Uterus (tissue), 4 donors: ENCODE results near the gene TTC29. TPM values are rescaled to one million over a fixed set of nuclear protein-coding genes. Genes with fewer than 3 reads are reported as not detected.

Experiments used
- DNase-seq, 2 donors: peaks; one replicate each; pipeline ENCODE4 v3.0.0-alpha.2; 2019 to 2020
- H3K27ac ChIP-seq, 2 donors: fragments of 200-600 bp; sonication (generic); 1 replicate in 1 of 2; 2 replicates in 1 of 2; pipeline ENCODE4 v1.5.1; 2016 to 2018
- H3K27me3 ChIP-seq, 2 donors: fragments of 200-600 bp; sonication (generic); one replicate each; pipeline ENCODE4 v1.5.1; 2018 to 2019; ENCODE audit warnings: control low read depth in 1 of 2
- H3K36me3 ChIP-seq, 2 donors: fragments of 200-600 bp; sonication (generic); one replicate each; pipeline ENCODE4 v1.5.1; 2019; ENCODE audit warnings: control low read depth in 1 of 2
- H3K4me1 ChIP-seq, 2 donors: fragments of 200-600 bp; sonication (generic); one replicate each; pipeline ENCODE4 v1.5.1; 2018 to 2019; ENCODE audit warnings: control low read depth in 1 of 2
- H3K4me3 ChIP-seq, 2 donors: fragments of 200-600 bp; sonication (generic); 1 replicate in 1 of 2; 2 replicates in 1 of 2; pipeline ENCODE4 v1.5.1; 2018 to 2019; ENCODE audit warnings: mild to moderate bottlenecking in 1 of 2
- H3K9me3 ChIP-seq, 2 donors: fragments of 200-600 bp; sonication (generic); one replicate each; pipeline ENCODE4 v1.5.1; 2019; ENCODE audit warnings: control low read depth in 1 of 2
- POLR2A ChIP-seq, 2 donors: fragments of 450-650 bp; IDR thresholded peaks; one replicate each; pipeline ENCODE4 v1.6.1; 2016; ENCODE audit warnings: antibody characterized with exemption in 2 of 2, mild to moderate bottlenecking in 1 of 2, moderate library complexity in 1 of 2
- intact Hi-C: fragments of 100-400 bp; cut with DNase I; formaldehyde crosslinking; loops from one replicate; pipeline ENCODE4 v1.15.1; 2023; ENCODE audit warnings: low total_unique reads
- total RNA-seq, 4 donors: library from RNA; depleted of rRNA in 3 of 4; stranded (reverse); fragments of >200 nt in 3 of 4; gene quantifications; one replicate each; pipeline versions ENCODE4 v1.1.0 to v1.2.4, GENCODE V29; 2014 to 2023
- TF ChIP-seq, protein P1 (sequence below), 4 experiments: fragments of 200-600 bp in 2 of 4; fragments of 450-650 bp in 2 of 4; sonication (generic) in 2 of 4; IDR thresholded peaks; one replicate each; pipeline ENCODE4 v1.5.1; 2016 to 2019; ENCODE audit warnings: antibody characterized with exemption in 4 of 4, mild to moderate bottlenecking in 2 of 4, moderate library complexity in 1 of 4
- donor health status: DM: yes; HTN: yes; CAD: no.

The TTC29 gene
- total RNA-seq, 4 donors from 2014 or later = 2.1 TPM; not detected in 3

DNA sequence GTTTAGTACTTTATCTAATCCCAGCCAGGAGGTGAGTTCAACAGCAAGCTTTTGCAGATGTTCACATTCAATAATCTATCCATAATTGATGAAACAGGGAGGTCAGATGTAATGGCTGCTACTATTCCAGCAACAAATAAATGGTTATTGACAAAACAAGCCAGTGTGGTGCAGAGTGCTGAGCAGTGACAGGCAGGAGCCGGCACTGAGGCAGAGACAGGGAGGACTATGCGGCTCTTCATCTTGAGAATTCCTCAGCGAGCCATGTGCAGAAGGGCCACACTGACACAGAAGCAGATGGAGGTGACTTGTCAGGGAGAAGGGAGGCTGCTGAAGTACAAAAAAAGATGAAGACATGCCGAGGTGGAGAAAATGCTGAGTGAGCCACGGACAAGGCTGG is 98.3 kb downstream of the TTC29 start:
- Histone ChIP-seq H3K4me1 (no peaks in the 10 kb centered on the region), H3K9me3 (no peaks in the 10 kb centered on the region), H3K36me3 (no peaks in the 10 kb centered on the region), H3K27ac (no peak overlapping the region), H3K27me3 (no peaks in the 10 kb centered on the region), H3K4me3 (no peak overlapping the region)
- DNase-seq = no peak
- TF ChIP-seq, protein P1, sequence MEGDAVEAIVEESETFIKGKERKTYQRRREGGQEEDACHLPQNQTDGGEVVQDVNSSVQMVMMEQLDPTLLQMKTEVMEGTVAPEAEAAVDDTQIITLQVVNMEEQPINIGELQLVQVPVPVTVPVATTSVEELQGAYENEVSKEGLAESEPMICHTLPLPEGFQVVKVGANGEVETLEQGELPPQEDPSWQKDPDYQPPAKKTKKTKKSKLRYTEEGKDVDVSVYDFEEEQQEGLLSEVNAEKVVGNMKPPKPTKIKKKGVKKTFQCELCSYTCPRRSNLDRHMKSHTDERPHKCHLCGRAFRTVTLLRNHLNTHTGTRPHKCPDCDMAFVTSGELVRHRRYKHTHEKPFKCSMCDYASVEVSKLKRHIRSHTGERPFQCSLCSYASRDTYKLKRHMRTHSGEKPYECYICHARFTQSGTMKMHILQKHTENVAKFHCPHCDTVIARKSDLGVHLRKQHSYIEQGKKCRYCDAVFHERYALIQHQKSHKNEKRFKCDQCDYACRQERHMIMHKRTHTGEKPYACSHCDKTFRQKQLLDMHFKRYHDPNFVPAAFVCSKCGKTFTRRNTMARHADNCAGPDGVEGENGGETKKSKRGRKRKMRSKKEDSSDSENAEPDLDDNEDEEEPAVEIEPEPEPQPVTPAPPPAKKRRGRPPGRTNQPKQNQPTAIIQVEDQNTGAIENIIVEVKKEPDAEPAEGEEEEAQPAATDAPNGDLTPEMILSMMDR (IDR thresholded peaks at IDR 0.05) = no peak
- no peak for TF ChIP-seq POLR2A (IDR thresholded peaks at IDR 0.05)
- intact Hi-C loops = no loop called here

DNA sequence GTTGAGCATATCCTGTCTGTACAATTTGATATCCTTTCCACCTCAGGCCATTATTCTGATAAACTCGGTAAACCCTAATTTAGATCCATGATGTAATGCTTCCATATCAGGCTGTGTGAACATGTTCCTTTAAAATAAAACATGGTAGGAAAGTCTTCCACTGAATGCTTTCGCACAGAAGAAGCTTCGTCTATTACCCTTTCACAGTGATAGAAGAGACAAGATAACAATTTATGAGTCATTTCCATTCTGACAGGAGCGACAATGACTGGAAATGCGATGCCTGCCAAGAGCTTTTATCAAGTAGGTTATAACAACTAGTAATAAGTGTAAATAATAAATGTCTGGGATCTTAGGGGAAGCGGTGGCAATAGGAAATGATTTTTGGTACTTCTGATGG is 98.8 kb downstream of the TTC29 start:
- Histone ChIP-seq H3K4me1 (no peaks in the 10 kb centered on the region), H3K27me3 (no peaks in the 10 kb centered on the region), H3K9me3 (no peaks in the 10 kb centered on the region), H3K36me3 (no peaks in the 10 kb centered on the region), H3K4me3 (no peak overlapping the region), H3K27ac (no peak overlapping the region)
- DNase-seq = no peak
- TF ChIP-seq, protein P1 (IDR thresholded peaks at IDR 0.05) = no peak
- TF ChIP-seq POLR2A (IDR thresholded peaks at IDR 0.05) = no peak
- intact Hi-C loops = no loop called here

DNA sequence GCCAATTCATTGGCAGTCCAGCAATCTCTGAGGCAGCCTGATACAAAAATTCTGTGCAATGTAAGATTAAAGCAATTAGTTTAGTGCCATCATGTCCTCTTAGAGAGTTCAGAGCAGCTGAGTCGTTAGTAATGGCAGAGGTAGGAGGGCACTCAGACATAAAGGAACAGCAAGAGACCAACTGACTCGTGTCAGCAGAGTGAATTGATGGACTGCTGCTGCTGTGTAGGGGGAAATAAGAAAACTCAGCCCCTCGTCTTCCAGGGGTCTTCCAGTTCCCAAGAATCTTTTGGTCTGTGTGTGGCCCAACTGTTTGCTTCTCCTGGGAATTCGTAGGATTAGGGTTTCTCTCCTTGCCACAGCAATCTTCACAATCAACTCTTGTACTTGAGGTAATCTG is 100.9 kb downstream of the TTC29 start:
- H3K27ac ChIP-seq = no peak overlapping the region
- H3K4me1 ChIP-seq = no peaks in the 10 kb centered on the region
- no peaks in the 10 kb centered on the region for H3K27me3 ChIP-seq
- TF ChIP-seq, protein P1 (IDR thresholded peaks at IDR 0.05) = no peak
- TF ChIP-seq POLR2A (IDR thresholded peaks at IDR 0.05) = no peak
- no peak overlapping the region for H3K4me3 ChIP-seq
- H3K36me3 ChIP-seq = no peaks in the 10 kb centered on the region
- no peaks in the 10 kb centered on the region for H3K9me3 ChIP-seq
- intact Hi-C loops = no loop called here
- DNase-seq = no peak

DNA sequence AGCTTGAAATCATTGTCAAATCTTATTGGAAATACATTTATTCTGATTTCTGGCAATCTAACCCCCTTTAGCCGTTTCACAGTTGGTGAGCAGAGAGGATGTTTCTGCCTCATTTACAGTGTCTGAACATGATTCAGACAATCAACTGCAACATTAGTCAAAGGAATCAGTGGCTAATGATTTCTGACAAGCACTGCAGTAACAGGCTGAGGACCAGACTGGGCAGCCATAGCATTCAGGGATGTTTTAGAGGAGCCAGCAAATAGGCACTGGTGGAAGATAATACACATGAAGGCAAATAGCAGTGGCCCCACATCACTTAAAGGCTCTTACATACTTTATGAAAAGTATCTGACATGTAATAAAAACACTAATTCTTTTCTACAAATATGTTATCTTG is 102.8 kb downstream of the TTC29 start:
- Histone ChIP-seq H3K36me3 (no peaks in the 10 kb centered on the region), H3K9me3 (no peaks in the 10 kb centered on the region), H3K27me3 (no peaks in the 10 kb centered on the region), H3K4me1 (no peaks in the 10 kb centered on the region), H3K4me3 (no peak overlapping the region), H3K27ac (no peak overlapping the region)
- TF ChIP-seq, protein P1 (IDR thresholded peaks at IDR 0.05) = no peak
- TF ChIP-seq POLR2A (IDR thresholded peaks at IDR 0.05) = no peak
- intact Hi-C loops = no loop called here
- DNase-seq = no peak

DNA sequence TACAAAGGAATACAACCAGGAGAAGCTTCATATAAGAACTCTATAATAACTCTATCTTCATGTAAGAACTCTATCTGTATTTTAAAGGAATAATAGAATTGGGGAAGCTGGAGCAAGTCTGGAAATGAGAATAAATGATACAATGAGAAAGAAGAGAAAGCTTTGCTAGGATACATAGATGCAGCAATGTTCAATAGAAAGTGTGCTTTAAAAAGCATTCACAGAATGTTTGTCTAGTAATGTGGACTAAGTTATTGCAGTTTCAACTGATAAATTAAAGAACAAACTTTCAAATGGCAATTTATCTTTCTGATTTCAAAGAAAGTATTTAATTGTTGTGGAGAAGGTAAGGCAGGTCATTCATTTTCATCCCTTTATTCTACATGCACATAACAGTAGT is 104.9 kb downstream of the TTC29 start:
- no peak for DNase-seq
- TF ChIP-seq, protein P1 (IDR thresholded peaks at IDR 0.05) = no peak
- TF ChIP-seq POLR2A (IDR thresholded peaks at IDR 0.05) = no peak
- H3K36me3 ChIP-seq = no peaks in the 10 kb centered on the region
- H3K27ac ChIP-seq = no peak overlapping the region
- H3K27me3 ChIP-seq = no peaks in the 10 kb centered on the region
- H3K9me3 ChIP-seq = no peaks in the 10 kb centered on the region
- H3K4me3 ChIP-seq = no peak overlapping the region
- intact Hi-C loops = no loop called here
- H3K4me1 ChIP-seq = no peaks in the 10 kb centered on the region
